Endothelial cell of umbilical vein (primary cell): Measurements from ENCODE around the gene CARS1.

Experiments used
- EZH2 ChIP-seq: IDR thresholded peaks from 2 replicates; pipeline ENCODE4 v1.6.1; 2012; ENCODE audit warnings: borderline replicate concordance, low read depth, mild to moderate bottlenecking, moderate library complexity, low read length, inconsistent platforms; ENCODE audit not compliant: severe bottlenecking
- FOS ChIP-seq: IDR thresholded peaks from 2 replicates; pipeline ENCODE4 v1.6.1; 2011; ENCODE audit warnings: mild to moderate bottlenecking, low read length, moderate library complexity, borderline replicate concordance; ENCODE audit not compliant: insufficient read depth
- GATA2 ChIP-seq: IDR thresholded peaks from 2 replicates; pipeline ENCODE4 v1.7.0; 2011; ENCODE audit warnings: low read depth, mild to moderate bottlenecking, moderate library complexity, mixed read lengths, low read length; ENCODE audit not compliant: insufficient read length, insufficient read depth
- MYC ChIP-seq: IDR thresholded peaks from one replicate; pipeline ENCODE4 v1.6.1; 2011; ENCODE audit warnings: mild to moderate bottlenecking, low read depth, low read length
- POLR2A ChIP-seq: IDR thresholded peaks from 2 replicates; pipeline ENCODE4 v1.6.1; 2012; ENCODE audit warnings: low read depth, mild to moderate bottlenecking, control low read depth, low read length
- TF ChIP-seq, protein P1 (sequence below), 2 donors: IDR thresholded peaks; 1 replicate in 1 of 2; 2 replicates in 1 of 2; pipeline ENCODE4 v1.5.1; 2011; ENCODE audit warnings: low read length in 2 of 2, mild to moderate bottlenecking in 2 of 2, moderate library complexity in 2 of 2, control low read depth in 1 of 2, inconsistent platforms in 1 of 2, low read depth in 1 of 2; ENCODE audit not compliant: insufficient read depth in 1 of 2; ENCODE audit errors: extremely low read depth in 1 of 2
- TF ChIP-seq, protein P2 (sequence below): IDR thresholded peaks from 2 replicates; pipeline ENCODE4 v1.6.1; 2011; ENCODE audit not compliant: insufficient read depth, insufficient read length

DNA sequence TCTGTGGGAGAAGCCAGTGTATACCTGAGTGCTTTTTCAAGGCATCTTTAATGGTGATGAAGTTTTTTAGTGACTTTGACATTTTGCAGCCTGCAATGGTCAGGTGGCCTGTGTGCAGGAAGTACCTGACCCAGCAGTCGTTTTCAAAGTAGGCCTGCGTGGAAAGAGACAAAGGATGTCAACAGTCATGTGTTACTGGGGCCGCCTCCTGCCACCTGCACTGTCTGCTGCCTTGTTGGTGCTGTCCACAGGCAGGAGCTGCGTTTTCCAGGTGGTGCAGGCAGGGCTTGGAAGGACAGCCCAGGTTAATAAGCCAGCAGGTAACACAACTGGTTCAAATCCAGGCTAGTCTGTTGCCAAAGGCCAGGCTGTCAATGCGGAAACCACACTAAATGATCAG is 38.6 kb downstream of the CARS1 start:
- TF ChIP-seq, protein P1, sequence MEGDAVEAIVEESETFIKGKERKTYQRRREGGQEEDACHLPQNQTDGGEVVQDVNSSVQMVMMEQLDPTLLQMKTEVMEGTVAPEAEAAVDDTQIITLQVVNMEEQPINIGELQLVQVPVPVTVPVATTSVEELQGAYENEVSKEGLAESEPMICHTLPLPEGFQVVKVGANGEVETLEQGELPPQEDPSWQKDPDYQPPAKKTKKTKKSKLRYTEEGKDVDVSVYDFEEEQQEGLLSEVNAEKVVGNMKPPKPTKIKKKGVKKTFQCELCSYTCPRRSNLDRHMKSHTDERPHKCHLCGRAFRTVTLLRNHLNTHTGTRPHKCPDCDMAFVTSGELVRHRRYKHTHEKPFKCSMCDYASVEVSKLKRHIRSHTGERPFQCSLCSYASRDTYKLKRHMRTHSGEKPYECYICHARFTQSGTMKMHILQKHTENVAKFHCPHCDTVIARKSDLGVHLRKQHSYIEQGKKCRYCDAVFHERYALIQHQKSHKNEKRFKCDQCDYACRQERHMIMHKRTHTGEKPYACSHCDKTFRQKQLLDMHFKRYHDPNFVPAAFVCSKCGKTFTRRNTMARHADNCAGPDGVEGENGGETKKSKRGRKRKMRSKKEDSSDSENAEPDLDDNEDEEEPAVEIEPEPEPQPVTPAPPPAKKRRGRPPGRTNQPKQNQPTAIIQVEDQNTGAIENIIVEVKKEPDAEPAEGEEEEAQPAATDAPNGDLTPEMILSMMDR (IDR thresholded peaks at IDR 0.05; ENCODE audit: extremely low read depth in 1 of 2, insufficient read depth in 1 of 2, low read depth in 1 of 2, low read length in 2 of 2), result no peak
- TF ChIP-seq, protein P2, sequence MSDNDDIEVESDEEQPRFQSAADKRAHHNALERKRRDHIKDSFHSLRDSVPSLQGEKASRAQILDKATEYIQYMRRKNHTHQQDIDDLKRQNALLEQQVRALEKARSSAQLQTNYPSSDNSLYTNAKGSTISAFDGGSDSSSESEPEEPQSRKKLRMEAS, result no peak
- TF ChIP-seq POLR2A, result no peak
- no peak for TF ChIP-seq EZH2
- TF ChIP-seq MYC, result no peak
- no peak for TF ChIP-seq FOS
- no peak for TF ChIP-seq GATA2
